Activated CD4-positive, alpha-beta memory T cell treated with anti-CD3 and anti-CD28 coated beads for 36 hours (primary cell): ENCODE results near the gene CADM3. TPM values are rescaled to one million over a fixed set of nuclear protein-coding genes. Genes with fewer than 3 reads are reported as not detected.
A peak's percentile ranks its signal among the peaks of the same experiment; 100 is the strongest.

Experiments used
- CTCF ChIA-PET: fragments of 350-600 bp; sonication (Branson Sonifier 250); formaldehyde crosslinking; loops from one replicate; lab custom pipeline; 2021; ENCODE audit warnings: antibody characterized with exemption, inconsistent platforms; lab: Charles Lee
- POLR2A ChIA-PET: fragments of 350-600 bp; sonication (Branson Sonifier 250); formaldehyde crosslinking; loops from one replicate; lab custom pipeline; 2021; ENCODE audit warnings: antibody characterized with exemption; lab: Charles Lee
- DNase-seq: peaks from one replicate; pipeline ENCODE4 v3.0.0-alpha.2; 2020
- H3K27ac Mint-ChIP-seq: one replicate; pipeline ENCODE4 v1.8.0; 2021; ENCODE audit warnings: mixed read lengths
- H3K27me3 Mint-ChIP-seq: one replicate; pipeline ENCODE4 v1.8.0; 2021; ENCODE audit warnings: mixed read lengths
- H3K36me3 Mint-ChIP-seq: one replicate; pipeline ENCODE4 v1.8.0; 2021; ENCODE audit warnings: mixed read lengths
- H3K4me1 Mint-ChIP-seq: one replicate; pipeline ENCODE4 v1.8.0; 2021; ENCODE audit warnings: low read depth, mixed read lengths
- H3K4me3 Mint-ChIP-seq: one replicate; pipeline ENCODE4 v1.8.0; 2021; ENCODE audit warnings: mild to moderate bottlenecking, mixed read lengths
- H3K9me3 Mint-ChIP-seq: one replicate; pipeline ENCODE4 v1.8.0; 2021; ENCODE audit warnings: mixed read lengths
- intact Hi-C: fragments of 100-400 bp; cut with micrococcal nuclease; formaldehyde crosslinking; loops from one replicate; pipeline ENCODE4 v1.15.1; 2023
- total RNA-seq, 2 experiments: library from RNA; stranded (reverse); gene quantifications; one replicate each; pipeline ENCODE4 v1.2.3, GENCODE V29; 2021

Gene CADM3, protein sequence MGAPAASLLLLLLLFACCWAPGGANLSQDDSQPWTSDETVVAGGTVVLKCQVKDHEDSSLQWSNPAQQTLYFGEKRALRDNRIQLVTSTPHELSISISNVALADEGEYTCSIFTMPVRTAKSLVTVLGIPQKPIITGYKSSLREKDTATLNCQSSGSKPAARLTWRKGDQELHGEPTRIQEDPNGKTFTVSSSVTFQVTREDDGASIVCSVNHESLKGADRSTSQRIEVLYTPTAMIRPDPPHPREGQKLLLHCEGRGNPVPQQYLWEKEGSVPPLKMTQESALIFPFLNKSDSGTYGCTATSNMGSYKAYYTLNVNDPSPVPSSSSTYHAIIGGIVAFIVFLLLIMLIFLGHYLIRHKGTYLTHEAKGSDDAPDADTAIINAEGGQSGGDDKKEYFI
- not detected for total RNA-seq

GRCh38 chr1:159171254-159171687 is at the start of gene CADM3:
Gene CADM3 (plus strand): TSS chr1:159171615. CDS start chr1:159171766, 151 bp downstream.
- H3K27me3 Mint-ChIP-seq = peaks cover 57% of the 10 kb centered on the region
- H3K9me3 Mint-ChIP-seq = no peaks in the 10 kb centered on the region
- no peak for DNase-seq
- no peak within 1 kb of the TSS for H3K27ac Mint-ChIP-seq
- no peak within 1 kb of the TSS for H3K4me3 Mint-ChIP-seq
- H3K4me1 Mint-ChIP-seq = peaks cover 4% of the 10 kb centered on the region
- POLR2A ChIA-PET = no interaction called here
- intact Hi-C loops = no loop called here
- no peaks in the 10 kb centered on the region for H3K36me3 Mint-ChIP-seq
- CTCF ChIA-PET = no interaction called here

DNA sequence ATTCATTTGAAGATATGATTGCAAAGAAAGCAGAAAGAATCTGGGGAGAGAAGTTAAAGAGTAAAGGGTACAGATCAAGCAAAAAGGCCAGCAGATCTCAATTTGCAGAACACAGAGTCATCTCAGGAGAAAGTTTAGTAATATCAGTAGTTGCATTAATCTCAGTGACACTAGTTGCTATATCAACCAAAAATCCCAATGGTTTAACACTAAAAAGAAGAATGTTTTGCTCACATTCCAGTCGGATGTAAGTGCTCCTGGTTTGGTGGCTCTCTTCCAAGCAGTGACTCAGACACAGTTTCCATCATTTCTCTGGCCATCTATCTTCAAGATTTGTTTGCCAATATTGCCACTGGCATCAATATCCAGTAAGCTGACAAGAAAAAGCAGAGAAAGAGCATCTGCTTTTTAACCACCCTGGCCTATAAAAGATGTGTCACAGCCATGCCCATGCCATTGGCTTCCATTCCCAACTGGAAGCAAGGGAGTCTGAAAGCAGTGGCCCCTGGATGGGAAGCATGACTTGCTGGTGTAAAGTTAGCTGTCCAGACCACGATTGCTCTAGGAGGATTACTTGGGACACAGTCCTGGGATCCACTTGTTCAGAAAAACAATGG is 49.3 kb upstream of the CADM3 start:
- CTCF ChIA-PET = interaction anchor here (0.6 to 2.7 kb wide), 5 partner anchors 8 to 92 kb away, joined by 3 to 15 read pairs (median 3); no protein-coding TSS in a partner anchor
- Mint-ChIP-seq H3K27me3 (peaks cover 26% of the 10 kb centered on the region), H3K4me1 (peaks cover 18% of the 10 kb centered on the region), H3K27ac (no peak overlapping the region), H3K36me3 (no peaks in the 10 kb centered on the region), H3K9me3 (no peaks in the 10 kb centered on the region), H3K4me3 (no peak overlapping the region)
- POLR2A ChIA-PET = interaction anchor here (0.8 kb wide), 1 partner anchor 49 kb away, joined by 3 read pairs; no protein-coding TSS in a partner anchor
- intact Hi-C loops = loop anchor here (1.0 kb wide), 2 partner anchors 33 to 45 kb away; no protein-coding TSS in a partner anchor
- DNase-seq = peak; percentile 13

GRCh38 chr1:159123587-159123986 is 47.8 kb upstream of the CADM3 start:
- Mint-ChIP-seq H3K27me3 (peaks cover 26% of the 10 kb centered on the region), H3K27ac (no peak overlapping the region), H3K36me3 (no peaks in the 10 kb centered on the region), H3K4me1 (peaks cover 18% of the 10 kb centered on the region), H3K4me3 (no peak overlapping the region), H3K9me3 (no peaks in the 10 kb centered on the region)
- no peak for DNase-seq
- ChIA-PET POLR2A (no interaction called here), CTCF (interaction anchor here (1.0 to 2.3 kb wide), 2 partner anchors 8 to 35 kb away, joined by 4 to 7 read pairs; no protein-coding TSS in a partner anchor)
- intact Hi-C loops = no loop called here

DNA sequence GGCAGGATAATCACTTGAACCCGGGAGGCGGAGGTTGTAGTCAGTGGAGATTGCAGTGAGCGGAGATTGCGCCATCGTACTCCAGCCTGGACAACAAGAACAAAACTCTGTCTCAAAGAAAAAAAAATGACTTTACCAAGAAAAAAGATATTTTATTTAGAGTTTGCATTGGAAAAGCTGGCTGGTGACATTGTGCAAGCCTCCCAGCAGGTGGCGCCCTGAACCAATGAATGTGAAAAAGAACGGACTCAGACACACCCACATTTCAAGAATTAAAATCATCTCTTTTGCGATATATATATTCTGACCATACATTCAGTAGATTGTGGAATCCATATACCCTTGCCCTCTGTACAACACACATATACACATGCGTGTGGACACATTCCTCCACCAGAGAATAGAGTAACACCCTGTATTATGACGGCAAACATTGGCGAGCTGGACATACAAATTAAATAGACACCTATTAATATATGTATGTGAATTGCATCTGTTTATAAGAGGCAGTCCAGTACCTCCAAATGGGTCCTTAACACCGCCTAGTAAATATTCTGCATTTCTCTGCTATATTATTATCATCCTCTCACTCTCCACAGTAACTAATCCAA is 39.0 kb upstream of the CADM3 start:
- intact Hi-C loops = loop anchor here (1.0 to 10.0 kb wide), 4 partner anchors 29 to 662 kb away; no protein-coding TSS in a partner anchor
- H3K4me3 Mint-ChIP-seq = no peak overlapping the region
- ChIA-PET POLR2A (interaction anchor here (1.7 kb wide), 1 partner anchor 41 kb away, joined by 3 read pairs; no protein-coding TSS in a partner anchor), CTCF (interaction anchor here (0.6 to 5.6 kb wide), 24 partner anchors 8 to 1007 kb away, joined by 3 to 116 read pairs (median 4); no protein-coding TSS in a partner anchor)
- peaks cover 2% of the 10 kb centered on the region for H3K27me3 Mint-ChIP-seq
- no peak overlapping the region for H3K27ac Mint-ChIP-seq
- H3K36me3 Mint-ChIP-seq = no peaks in the 10 kb centered on the region
- no peaks in the 10 kb centered on the region for H3K9me3 Mint-ChIP-seq
- peak; percentile 80 for DNase-seq
- H3K4me1 Mint-ChIP-seq = no peaks in the 10 kb centered on the region

DNA sequence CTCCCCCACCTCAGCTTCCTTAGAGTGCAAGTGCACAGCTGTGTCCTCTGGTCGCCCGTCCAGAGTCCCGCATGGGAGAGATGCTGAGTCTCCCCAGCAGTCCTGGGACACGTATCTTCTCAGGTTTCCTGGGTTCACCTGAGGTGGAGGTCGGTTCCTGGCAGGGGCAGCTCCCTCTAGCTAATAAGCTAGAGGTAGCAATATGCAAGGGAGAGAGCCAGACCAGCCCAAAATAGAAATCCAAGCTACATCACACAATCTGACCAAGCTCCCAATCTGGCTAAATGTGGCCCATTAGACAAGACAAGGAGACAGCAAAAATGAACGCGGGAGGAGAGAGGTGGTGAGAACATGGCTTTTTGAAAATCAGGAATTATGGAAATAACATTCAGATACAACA is 30.9 kb upstream of the CADM3 start:
- H3K27ac Mint-ChIP-seq = no peak overlapping the region
- H3K27me3 Mint-ChIP-seq = peaks cover 15% of the 10 kb centered on the region
- ChIA-PET POLR2A (no interaction called here), CTCF (interaction anchor here (1.3 to 2.6 kb wide), 2 partner anchors 9 to 11 kb away, joined by 7 to 10 read pairs; no protein-coding TSS in a partner anchor)
- H3K4me3 Mint-ChIP-seq = no peak overlapping the region
- DNase-seq = no peak
- no peaks in the 10 kb centered on the region for H3K36me3 Mint-ChIP-seq
- no peaks in the 10 kb centered on the region for H3K9me3 Mint-ChIP-seq
- intact Hi-C loops = no loop called here
- H3K4me1 Mint-ChIP-seq = no peaks in the 10 kb centered on the region

GRCh38 chr1:159141584-159142390 is 29.6 kb upstream of the CADM3 start:
- CTCF ChIA-PET = interaction anchor here (1.0 to 2.6 kb wide), 3 partner anchors 8 to 69 kb away, joined by 3 to 18 read pairs (median 3); no protein-coding TSS in a partner anchor
- Mint-ChIP-seq H3K4me1 (no peaks in the 10 kb centered on the region), H3K27ac (no peak overlapping the region), H3K27me3 (peaks cover 15% of the 10 kb centered on the region), H3K36me3 (no peaks in the 10 kb centered on the region), H3K9me3 (no peaks in the 10 kb centered on the region), H3K4me3 (no peak overlapping the region)
- intact Hi-C loops = no loop called here
- POLR2A ChIA-PET = no interaction called here
- DNase-seq = peak; percentile 20

DNA sequence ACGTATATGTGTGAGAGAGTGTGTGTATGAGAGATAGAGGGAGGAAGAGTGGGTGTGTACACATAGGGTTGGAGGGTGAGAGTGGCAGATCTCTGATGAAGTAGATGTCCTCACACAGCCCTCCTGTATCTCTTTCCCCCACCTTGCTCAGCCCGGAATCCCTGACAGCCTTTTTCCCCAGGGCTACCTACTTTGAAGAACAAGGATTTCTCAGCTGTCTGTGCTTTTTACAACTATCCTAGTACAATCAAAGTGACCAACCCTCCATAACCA is 29.1 kb upstream of the CADM3 start:
- Mint-ChIP-seq H3K27ac (no peak overlapping the region), H3K4me1 (no peaks in the 10 kb centered on the region), H3K27me3 (peaks cover 15% of the 10 kb centered on the region), H3K9me3 (no peaks in the 10 kb centered on the region), H3K36me3 (no peaks in the 10 kb centered on the region), H3K4me3 (no peak overlapping the region)
- ChIA-PET CTCF (interaction anchor here (0.9 to 2.6 kb wide), 3 partner anchors 9 to 31 kb away, joined by 3 to 18 read pairs (median 3); no protein-coding TSS in a partner anchor), POLR2A (no interaction called here)
- DNase-seq = no peak
- intact Hi-C loops = no loop called here

- DNase-seq = no peak
- Mint-ChIP-seq H3K36me3 (no peaks in the 10 kb centered on the region), H3K27ac (no peak overlapping the region), H3K27me3 (peaks cover 13% of the 10 kb centered on the region), H3K4me3 (no peak overlapping the region), H3K9me3 (no peaks in the 10 kb centered on the region), H3K4me1 (no peaks in the 10 kb centered on the region)
- POLR2A ChIA-PET = no interaction called here
- intact Hi-C loops = no loop called here
- CTCF ChIA-PET = interaction anchor here (0.9 to 2.6 kb wide), 3 partner anchors 10 to 30 kb away, joined by 3 to 18 read pairs (median 3); no protein-coding TSS in a partner anchor
Measured at GRCh38 chr1:159142726-159143510, 28.5 kb upstream of the CADM3 start.

DNA sequence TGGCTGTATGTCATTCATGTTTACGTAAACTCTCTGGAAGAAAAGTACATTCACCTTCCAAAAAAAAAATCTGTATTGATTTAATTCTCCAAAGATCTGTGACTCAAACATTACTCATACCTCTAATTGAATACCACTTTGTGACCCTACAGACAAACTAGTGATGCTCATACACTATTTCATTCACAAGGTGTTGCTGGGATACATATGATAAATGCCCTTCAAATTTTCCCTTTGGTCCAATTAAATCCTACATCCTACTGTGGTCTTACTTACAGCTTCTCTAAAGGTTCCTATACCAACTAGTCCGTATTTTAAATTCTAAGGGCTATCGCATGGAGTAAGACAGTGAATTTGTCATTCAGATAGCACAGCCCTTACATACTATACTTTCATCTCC is 26.8 kb upstream of the CADM3 start:
- DNase-seq = no peak
- ChIA-PET POLR2A (no interaction called here), CTCF (interaction anchor here (0.5 to 1.2 kb wide), 2 partner anchors 11 to 76 kb away, joined by 3 read pairs; no protein-coding TSS in a partner anchor)
- Mint-ChIP-seq H3K36me3 (no peaks in the 10 kb centered on the region), H3K9me3 (no peaks in the 10 kb centered on the region), H3K4me1 (no peaks in the 10 kb centered on the region), H3K27ac (no peak overlapping the region), H3K27me3 (peaks cover 10% of the 10 kb centered on the region), H3K4me3 (no peak overlapping the region)
- intact Hi-C loops = no loop called here

- Mint-ChIP-seq H3K27me3 (peaks cover 11% of the 10 kb centered on the region), H3K36me3 (no peaks in the 10 kb centered on the region), H3K4me1 (no peaks in the 10 kb centered on the region), H3K27ac (no peak overlapping the region), H3K9me3 (no peaks in the 10 kb centered on the region), H3K4me3 (no peak overlapping the region)
- CTCF ChIA-PET = no interaction called here
- POLR2A ChIA-PET = no interaction called here
- intact Hi-C loops = no loop called here
- DNase-seq = no peak
Measured at GRCh38 chr1:159146980-159147379, 24.4 kb upstream of the CADM3 start.

DNA sequence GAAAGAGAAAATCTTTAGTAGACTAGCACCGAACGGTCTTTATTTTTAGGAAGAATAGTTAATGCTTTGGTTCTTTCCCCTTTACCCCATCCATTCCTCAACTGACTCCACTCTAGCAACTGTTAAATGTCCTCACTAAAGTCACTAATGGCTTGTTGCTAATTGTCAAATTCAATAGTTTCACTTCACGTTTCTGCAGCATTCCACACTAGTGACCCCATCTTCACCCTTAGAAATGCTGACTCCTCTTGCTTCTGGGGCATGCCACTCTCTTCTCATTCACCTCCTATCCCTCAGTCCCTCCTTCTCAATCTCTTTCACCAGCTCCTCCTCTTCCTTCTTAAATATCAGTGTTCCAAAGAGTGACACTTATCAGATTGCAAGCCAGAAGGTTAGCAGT is 19.4 kb upstream of the CADM3 start:
- intact Hi-C loops = no loop called here
- ChIA-PET CTCF (interaction anchor here (1.4 to 2.9 kb wide), 2 partner anchors 20 to 46 kb away, joined by 5 to 13 read pairs; no protein-coding TSS in a partner anchor), POLR2A (no interaction called here)
- Mint-ChIP-seq H3K36me3 (no peaks in the 10 kb centered on the region), H3K9me3 (no peaks in the 10 kb centered on the region), H3K4me1 (no peaks in the 10 kb centered on the region), H3K27me3 (peaks cover 44% of the 10 kb centered on the region), H3K27ac (no peak overlapping the region), H3K4me3 (no peak overlapping the region)
- no peak for DNase-seq
